Mesothelial cell of epicardium (in vitro differentiated cells): ENCODE results near the gene SMIM9. TPM values are rescaled to one million over a fixed set of nuclear protein-coding genes. Genes with fewer than 3 reads are reported as not detected.

Experiments
- DNase-seq, 2 experiments: peaks; one replicate each; pipeline ENCODE4 v3.0.0; 2021; ENCODE audit warnings: low spot score in 2 of 2; ENCODE audit not compliant: unreplicated experiment in 2 of 2
- H3K27ac Mint-ChIP-seq: 2 replicates; pipeline ENCODE4 v1.8.0; 2021; ENCODE audit warnings: mixed read lengths
- H3K27me3 Mint-ChIP-seq: 2 replicates; pipeline ENCODE4 v1.8.0; 2021; ENCODE audit warnings: low read depth, mixed read lengths
- H3K36me3 Mint-ChIP-seq: 2 replicates; pipeline ENCODE4 v1.8.0; 2021; ENCODE audit warnings: mixed read lengths
- H3K4me1 Mint-ChIP-seq: 2 replicates; pipeline ENCODE4 v1.8.0; 2021; ENCODE audit warnings: mixed read lengths
- H3K4me3 Mint-ChIP-seq: 2 replicates; pipeline ENCODE4 v1.8.0; 2021; ENCODE audit warnings: mild to moderate bottlenecking, moderate library complexity, mixed read lengths
- H3K9me3 Mint-ChIP-seq: 2 replicates; pipeline ENCODE4 v1.8.0; 2021; ENCODE audit warnings: mixed read lengths
- CTCF ChIP-seq: fragments of 200-600 bp; sonication (generic); IDR thresholded peaks from one replicate; pipeline ENCODE4 v1.5.0; 2021; ENCODE audit warnings: antibody characterized with exemption; ENCODE audit not compliant: unreplicated experiment
- total RNA-seq: library from RNA; stranded (reverse); gene quantifications from 3 replicates; pipeline ENCODE4 v1.2.1, GENCODE V29; 2021

The SMIM9 gene
- total RNA-seq, 1 donor from 2014 or later, result not detected

- no peak for DNase-seq
- peaks cover 2% of the 10 kb centered on the region for H3K36me3 Mint-ChIP-seq
- H3K27ac Mint-ChIP-seq, result no peak overlapping the region
- no peaks in the 10 kb centered on the region for H3K27me3 Mint-ChIP-seq
- H3K4me1 Mint-ChIP-seq, result peaks cover 5% of the 10 kb centered on the region
- no peak for TF ChIP-seq CTCF
- no peak overlapping the region for H3K4me3 Mint-ChIP-seq
- peaks cover 26% of the 10 kb centered on the region for H3K9me3 Mint-ChIP-seq
Observed at GRCh38 chrX:154809939-154810665, 24.4 kb downstream of the SMIM9 start.

- peaks cover 26% of the 10 kb centered on the region for H3K9me3 Mint-ChIP-seq
- peaks cover 12% of the 10 kb centered on the region for H3K4me1 Mint-ChIP-seq
- no peaks in the 10 kb centered on the region for H3K27me3 Mint-ChIP-seq
- H3K27ac Mint-ChIP-seq, result no peak overlapping the region
- TF ChIP-seq CTCF, result no peak
- H3K36me3 Mint-ChIP-seq, result peaks cover 2% of the 10 kb centered on the region
- no peak for DNase-seq
- H3K4me3 Mint-ChIP-seq, result no peak overlapping the region
Observed at GRCh38 chrX:154806837-154807501, 27.5 kb downstream of the SMIM9 start.

- Mint-ChIP-seq H3K4me3 (peak overlapping the region; percentile 77), H3K4me1 (peaks cover 12% of the 10 kb centered on the region), H3K36me3 (peaks cover 2% of the 10 kb centered on the region), H3K27me3 (no peaks in the 10 kb centered on the region), H3K27ac (peak overlapping the region; percentile 43), H3K9me3 (peaks cover 29% of the 10 kb centered on the region)
- TF ChIP-seq CTCF, result no peak
- no peak for DNase-seq
Observed at GRCh38 chrX:154805696-154806091, 28.8 kb downstream of the SMIM9 start.

GRCh38 chrX:154804957-154805695, 29.3 kb downstream of the SMIM9 start, which contains the start of gene MPP1:
MPP1 (minus strand) TSS chrX:154805485; CDS start chrX:154805373, 112 bp downstream.
- peak; percentile 42 to 82 for DNase-seq
- TF ChIP-seq CTCF, result no peak
- Mint-ChIP-seq H3K4me1 (peaks cover 12% of the 10 kb centered on the region), H3K27ac (peak within 1 kb of the TSS; percentile 43), H3K36me3 (peaks cover 2% of the 10 kb centered on the region), H3K4me3 (peak within 1 kb of the TSS; percentile 77), H3K27me3 (no peaks in the 10 kb centered on the region), H3K9me3 (peaks cover 29% of the 10 kb centered on the region)

- peaks cover 14% of the 10 kb centered on the region for H3K4me1 Mint-ChIP-seq
Observed at GRCh38 chrX:154804261-154804956, 30.1 kb downstream of the SMIM9 start.

More at GRCh38 chrX:154804261-154804956, 30.1 kb downstream of the SMIM9 start:
- Mint-ChIP-seq H3K4me3 (peak overlapping the region; percentile 69), H3K36me3 (peaks cover 2% of the 10 kb centered on the region), H3K9me3 (peaks cover 30% of the 10 kb centered on the region), H3K27me3 (no peaks in the 10 kb centered on the region), H3K27ac (no peak overlapping the region)
- no peak for DNase-seq
- TF ChIP-seq CTCF, result no peak
